Keratinocyte (primary cell): ENCODE measurements around the gene AFMID. TPM values are rescaled to one million over a fixed set of nuclear protein-coding genes. Genes with fewer than 3 reads are reported as not detected.

Source experiments
- DNase-seq: peaks from one replicate; pipeline ENCODE4 v3.0.0-alpha.2; 2011; ENCODE audit warnings: low read depth, missing footprints, low spot score
- FAIRE-seq: peaks from 2 replicates; lab custom pipeline; 2011; peaks lifted over from hg19 to GRCh38; lab: Jason Lieb, UNC
- H2AFZ ChIP-seq: 2 replicates; pipeline ENCODE4 v1.6.0; 2012; ENCODE audit warnings: low read length, control low read depth, inconsistent platforms; ENCODE audit not compliant: control insufficient read depth
- H3K27ac ChIP-seq: 2 replicates; pipeline ENCODE4 v1.5.1; 2011; ENCODE audit warnings: low read length; ENCODE audit not compliant: control insufficient read depth, insufficient read depth
- H3K27me3 ChIP-seq: 3 replicates; pipeline ENCODE4 v1.6.0; 2011; ENCODE audit warnings: low read length; ENCODE audit not compliant: control insufficient read depth, insufficient read depth; ENCODE audit errors: extremely low read depth
- H3K36me3 ChIP-seq, 2 experiments: 2 replicates in 1 of 2; 3 replicates in 1 of 2; pipeline ENCODE4 v1.5.1; 2011; ENCODE audit warnings: low read length in 2 of 2, mild to moderate bottlenecking in 1 of 2; ENCODE audit not compliant: control insufficient read depth in 2 of 2, insufficient read depth in 2 of 2; ENCODE audit errors: extremely low read depth in 1 of 2
- H3K4me1 ChIP-seq: 3 replicates; pipeline ENCODE4 v1.5.1; 2011; ENCODE audit warnings: low read length; ENCODE audit not compliant: control insufficient read depth, insufficient read depth; ENCODE audit errors: extremely low read depth
- H3K4me2 ChIP-seq: 3 replicates; pipeline ENCODE4 v1.6.0; 2011; ENCODE audit warnings: low read depth, low read length; ENCODE audit not compliant: control insufficient read depth, insufficient read depth; ENCODE audit errors: extremely low read depth
- H3K4me3 ChIP-seq, 3 experiments: fragments of 200-600 bp in 1 of 3; sonication (generic) in 1 of 3; 2 replicates in 2 of 3; 3 replicates in 1 of 3; pipeline ENCODE4 v1.5.1; 2011 to 2016; ENCODE audit warnings: low read length in 3 of 3, mild to moderate bottlenecking in 3 of 3, control low read depth in 2 of 3, inconsistent platforms in 1 of 3, low read depth in 1 of 3, mixed read lengths in 1 of 3, mixed run types in 1 of 3, moderate library complexity in 1 of 3; ENCODE audit not compliant: control insufficient read depth in 2 of 3, insufficient read depth in 2 of 3; ENCODE audit errors: extremely low read depth in 1 of 3
- H3K79me2 ChIP-seq: 2 replicates; pipeline ENCODE4 v1.6.0; 2012; ENCODE audit warnings: low read length; ENCODE audit not compliant: control insufficient read depth, insufficient read depth
- H3K9ac ChIP-seq: 3 replicates; pipeline ENCODE4 v1.6.0; 2011; ENCODE audit warnings: low read length; ENCODE audit not compliant: control insufficient read depth, insufficient read depth; ENCODE audit errors: extremely low read depth
- H3K9me1 ChIP-seq: 3 replicates; pipeline ENCODE4 v1.6.0; 2011; ENCODE audit warnings: low read length; ENCODE audit not compliant: control insufficient read depth, insufficient read depth; ENCODE audit errors: extremely low read depth
- H3K9me3 ChIP-seq: 2 replicates; pipeline ENCODE4 v1.5.1; 2012; ENCODE audit warnings: low read depth, low read length; ENCODE audit not compliant: control insufficient read depth
- H4K20me1 ChIP-seq: 3 replicates; pipeline ENCODE4 v1.6.0; 2011; ENCODE audit warnings: low read length; ENCODE audit not compliant: control insufficient read depth, insufficient read depth; ENCODE audit errors: extremely low read depth
- CTCF ChIP-seq, 3 experiments: IDR thresholded peaks in 1 of 3; conservative IDR thresholded peaks in 1 of 3; optimal IDR thresholded peaks in 1 of 3; 2 replicates in 2 of 3; 3 replicates in 1 of 3; pipeline versions ENCODE3 to v1.5.1; 2011; ENCODE audit warnings: low read length in 3 of 3, mild to moderate bottlenecking in 3 of 3, moderate library complexity in 2 of 3, control low read depth in 1 of 3, inconsistent platforms in 1 of 3; ENCODE audit not compliant: insufficient read depth in 2 of 3; ENCODE audit errors: extremely low read depth in 1 of 3
- EZH2 ChIP-seq: IDR thresholded peaks from one replicate; pipeline ENCODE4 v1.6.1; 2012; ENCODE audit warnings: inconsistent platforms, mild to moderate bottlenecking, low read length, moderate library complexity
- dilution Hi-C: fragments of 300-500 bp; cut with MboI; formaldehyde crosslinking; loops from one replicate; pipeline ENCODE4 v1.7.0; 2020; ENCODE audit warnings: low sequenced_read_pairs; ENCODE audit not compliant: extremely low pct_ligation_motif_present
- polyA plus RNA-seq, 5 experiments: library from polyadenylated mRNA; depleted of rRNA in 3 of 5; stranded (reverse) in 3 of 5; stranded (forward) in 1 of 5; unstranded in 1 of 5; fragments of >200 nt; gene quantifications; 1 replicate in 1 of 5; 2 replicates in 3 of 5; 3 replicates in 1 of 5; pipeline versions ENCODE4 v1.2.1 to v1.2.3, GENCODE V29; 2011 to 2012; ENCODE audit warnings: missing spikeins in 2 of 5, low read depth in 1 of 5, low replicate concordance in 1 of 5

The AFMID gene
- polyA plus RNA-seq, 1 donor (not counting 4 experiments of a cell fraction or from before 2014, with no cell fraction given) = 21.6 TPM

GRCh38 chr17:78142119-78142861 lies 44.9 kb upstream of the AFMID start:
- dilution Hi-C loops = no loop called here
- H3K36me3 ChIP-seq = no peaks in the 10 kb centered on the region
- TF ChIP-seq EZH2 (no peak), CTCF (optimal IDR thresholded peaks at IDR 0.05 in 1 of 3, IDR thresholded peaks at IDR 0.05 in 1 of 3, conservative IDR thresholded peaks at IDR 0.05 in 1 of 3; ENCODE audit: extremely low read depth in 1 of 3, insufficient read depth in 2 of 3, low read length in 3 of 3) (no peak)
- H2AFZ ChIP-seq = no peak overlapping the region
- FAIRE-seq (peak; percentile 88), DNase-seq (peak; percentile 97)
- no peak overlapping the region for H3K4me3 ChIP-seq
- no peaks in the 10 kb centered on the region for H4K20me1 ChIP-seq
- H3K9ac ChIP-seq = peak overlapping the region; percentile 76
- H3K4me2 ChIP-seq = peak overlapping the region; percentile 66
- H3K9me1 ChIP-seq = no peaks in the 10 kb centered on the region
- H3K9me3 ChIP-seq = no peaks in the 10 kb centered on the region
- peaks cover 41% of the 10 kb centered on the region for H3K4me1 ChIP-seq
- peaks cover 8% of the 10 kb centered on the region for H3K27me3 ChIP-seq
- H3K79me2 ChIP-seq = no peaks in the 10 kb centered on the region
- peak overlapping the region; percentile 89 for H3K27ac ChIP-seq

- Histone ChIP-seq H3K4me1 (peaks cover 44% of the 10 kb centered on the region), H3K4me2 (no peak overlapping the region), H3K79me2 (no peaks in the 10 kb centered on the region), H3K9ac (no peak overlapping the region), H3K27ac (no peak overlapping the region), H3K36me3 (no peaks in the 10 kb centered on the region), H3K4me3 (no peak overlapping the region), H3K9me3 (no peaks in the 10 kb centered on the region), H4K20me1 (no peaks in the 10 kb centered on the region), H3K9me1 (no peaks in the 10 kb centered on the region), H3K27me3 (peaks cover 8% of the 10 kb centered on the region), H2AFZ (no peak overlapping the region)
- DNase-seq (no peak), FAIRE-seq (no peak)
- TF ChIP-seq EZH2 (no peak), CTCF (optimal IDR thresholded peaks at IDR 0.05 in 1 of 3, IDR thresholded peaks at IDR 0.05 in 1 of 3, conservative IDR thresholded peaks at IDR 0.05 in 1 of 3; ENCODE audit: extremely low read depth in 1 of 3, insufficient read depth in 2 of 3, low read length in 3 of 3) (no peak)
- dilution Hi-C loops = no loop called here
These were observed 43.7 kb upstream of the AFMID start for GRCh38 chr17:78143214-78144146.
